ENCODE data around the gene LLGL2.

GRCh38 chr17:75605790-75606189 lies 80.3 kb downstream of the LLGL2 start:
- TF ChIP-seq CTCF (optimal IDR thresholded peaks at IDR 0.05 in 1 of 3, IDR thresholded peaks at IDR 0.05 in 1 of 3, conservative IDR thresholded peaks at IDR 0.05 in 1 of 3; ENCODE audit: extremely low read depth in 1 of 3, insufficient read depth in 2 of 3, low read length in 3 of 3): no peak
- TF ChIP-seq EZH2 (IDR thresholded peaks at IDR 0.05; ENCODE audit: low read length): no peak

All from keratinocyte (primary cell).